SU-DHL-6 (cell line): ENCODE results near the gene PRDM12.
"Not testable (repeated sequence)": the region's sequence is repeated elsewhere in the genome, so short reads cannot be mapped to it uniquely, and the experiment has no call there.

ENCODE experiments used
- H2AFZ ChIP-seq: fragments of 200-600 bp; sonication (generic); 2 replicates; pipeline ENCODE4 v1.6.1; 2014; ENCODE audit warnings: low read depth, mild to moderate bottlenecking, moderate library complexity, mixed read lengths, antibody characterized with exemption, low read length; ENCODE audit not compliant: severe bottlenecking
- H3F3A ChIP-seq: fragments of 200-600 bp; shearing (Covaris generic); 2 replicates; pipeline ENCODE4 v1.6.0; 2016; ENCODE audit warnings: antibody characterized with exemption, mild to moderate bottlenecking; ENCODE audit not compliant: insufficient read depth
- H3K27ac ChIP-seq: fragments of 200-600 bp; sonication (generic); 2 replicates; pipeline ENCODE4 v1.5.1; 2016; ENCODE audit warnings: low read depth, mild to moderate bottlenecking, low read length, moderate library complexity, mixed read lengths
- H3K27me3 ChIP-seq: fragments of 200-600 bp; sonication (generic), shearing (Covaris generic); 2 replicates; pipeline ENCODE4 v1.6.0; 2014; ENCODE audit warnings: mild to moderate bottlenecking, low read length
- H3K36me3 ChIP-seq: fragments of 200-600 bp; sonication (generic); 2 replicates; pipeline ENCODE4 v1.6.1; 2014; ENCODE audit warnings: mild to moderate bottlenecking, low read length, mixed read lengths
- H3K4me2 ChIP-seq: fragments of 300-600, 200-600 bp; shearing (Covaris generic), sonication (generic); 2 replicates; pipeline ENCODE4 v1.6.0; 2014; ENCODE audit warnings: low read length, low read depth, mild to moderate bottlenecking; ENCODE audit not compliant: poor library complexity, severe bottlenecking
- H3K4me3 ChIP-seq: fragments of 200-600 bp; sonication (generic); 2 replicates; pipeline ENCODE4 v1.5.1; 2014; ENCODE audit warnings: antibody characterized with exemption, low read length, mild to moderate bottlenecking, mixed read lengths; ENCODE audit not compliant: insufficient read depth, poor library complexity, severe bottlenecking
- H3K79me2 ChIP-seq: fragments of 200-600 bp; sonication (generic); 2 replicates; pipeline ENCODE4 v1.6.1; 2014; ENCODE audit warnings: mild to moderate bottlenecking, low read length, moderate library complexity; ENCODE audit not compliant: insufficient read depth
- H3K9ac ChIP-seq: fragments of 200-600 bp; sonication (generic); 2 replicates; pipeline ENCODE4 v1.7.0; 2014; ENCODE audit warnings: mild to moderate bottlenecking, low read length
- H3K9me2 ChIP-seq: fragments of 200-600 bp; sonication (generic); replicated peaks from 2 replicates; pipeline ENCODE4 v1.6.1; 2014; ENCODE audit warnings: low read length; ENCODE audit not compliant: insufficient read depth
- H3K9me3 ChIP-seq: fragments of 200-600 bp; sonication (generic); 2 replicates; pipeline ENCODE4 v1.6.1; 2014; ENCODE audit warnings: low read length, mixed read lengths; ENCODE audit not compliant: insufficient read depth
- H4K20me1 ChIP-seq: fragments of 200-600 bp; sonication (generic); 2 replicates; pipeline ENCODE4 v1.6.1; 2014; ENCODE audit warnings: low read depth, mild to moderate bottlenecking, antibody characterized with exemption, low read length, moderate library complexity, mixed read lengths
- EZH2phosphoT487 ChIP-seq: fragments of 200-600 bp; sonication (generic), shearing (Covaris generic); conservative IDR thresholded peaks from 2 replicates; pipeline ENCODE4 v1.6.1; 2018; ENCODE audit warnings: mild to moderate bottlenecking, antibody characterized with exemption, low read length, moderate library complexity, mixed read lengths
- TF ChIP-seq, protein P1 (sequence below): fragments of 200-600 bp; sonication (generic); IDR thresholded peaks from one replicate; pipeline ENCODE4 v1.5.1; 2017; ENCODE audit warnings: antibody characterized with exemption, mild to moderate bottlenecking, low read length, moderate library complexity; ENCODE audit not compliant: insufficient read depth, poor library complexity, severe bottlenecking

PRDM12 gene

DNA sequence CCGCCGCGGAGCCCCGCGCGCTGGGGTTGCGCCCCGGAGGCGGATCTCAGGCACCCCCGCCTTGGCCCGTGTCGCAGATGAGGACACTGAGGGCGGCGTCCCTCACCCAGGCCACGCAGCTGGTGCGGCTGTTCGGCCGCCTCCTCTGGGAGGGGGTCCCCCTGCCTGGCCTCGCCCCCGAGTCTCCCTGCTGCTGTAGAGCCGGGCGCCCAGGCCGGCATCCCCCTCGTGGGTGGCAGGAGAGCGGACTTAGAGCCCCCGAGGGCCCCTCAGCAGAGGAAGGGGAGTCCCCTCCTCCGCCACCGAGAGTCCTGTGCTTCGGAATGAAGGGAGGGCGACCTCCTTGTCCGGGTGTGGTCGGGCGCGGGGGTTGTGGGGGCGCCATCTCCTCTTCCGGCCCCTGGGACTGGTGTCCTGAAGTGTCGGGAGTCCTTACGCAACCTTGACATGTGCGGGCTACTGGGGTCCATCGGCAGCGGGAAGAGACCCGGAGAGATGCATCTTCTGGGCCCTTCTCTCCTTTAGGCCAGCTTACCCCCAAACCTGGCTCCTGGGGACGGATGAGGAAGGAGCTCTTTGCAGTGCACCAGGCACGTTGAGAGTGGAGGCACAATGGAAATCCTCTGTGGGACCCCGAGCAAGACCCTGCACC, 17.5 kb downstream of the PRDM12 start:
- no peaks in the 10 kb centered on the region for H3K36me3 ChIP-seq
- no peaks in the 10 kb centered on the region for H3K79me2 ChIP-seq
- H3K9ac ChIP-seq = peak overlapping the region; percentile 72
- TF ChIP-seq EZH2phosphoT487 = no peak
- TF ChIP-seq, protein P1, sequence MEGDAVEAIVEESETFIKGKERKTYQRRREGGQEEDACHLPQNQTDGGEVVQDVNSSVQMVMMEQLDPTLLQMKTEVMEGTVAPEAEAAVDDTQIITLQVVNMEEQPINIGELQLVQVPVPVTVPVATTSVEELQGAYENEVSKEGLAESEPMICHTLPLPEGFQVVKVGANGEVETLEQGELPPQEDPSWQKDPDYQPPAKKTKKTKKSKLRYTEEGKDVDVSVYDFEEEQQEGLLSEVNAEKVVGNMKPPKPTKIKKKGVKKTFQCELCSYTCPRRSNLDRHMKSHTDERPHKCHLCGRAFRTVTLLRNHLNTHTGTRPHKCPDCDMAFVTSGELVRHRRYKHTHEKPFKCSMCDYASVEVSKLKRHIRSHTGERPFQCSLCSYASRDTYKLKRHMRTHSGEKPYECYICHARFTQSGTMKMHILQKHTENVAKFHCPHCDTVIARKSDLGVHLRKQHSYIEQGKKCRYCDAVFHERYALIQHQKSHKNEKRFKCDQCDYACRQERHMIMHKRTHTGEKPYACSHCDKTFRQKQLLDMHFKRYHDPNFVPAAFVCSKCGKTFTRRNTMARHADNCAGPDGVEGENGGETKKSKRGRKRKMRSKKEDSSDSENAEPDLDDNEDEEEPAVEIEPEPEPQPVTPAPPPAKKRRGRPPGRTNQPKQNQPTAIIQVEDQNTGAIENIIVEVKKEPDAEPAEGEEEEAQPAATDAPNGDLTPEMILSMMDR = no peak
- H3F3A ChIP-seq = no peaks in the 10 kb centered on the region; the same call in 1 of the 2 replicates
- no peaks in the 10 kb centered on the region for H3K9me3 ChIP-seq
- H4K20me1 ChIP-seq = no peaks in the 10 kb centered on the region
- H3K27ac ChIP-seq = no peak overlapping the region
- peak overlapping the region; percentile 90 for H3K4me2 ChIP-seq
- peak overlapping the region; percentile 68 for H3K4me3 ChIP-seq
- no peaks in the 10 kb centered on the region for H3K9me2 ChIP-seq
- H2AFZ ChIP-seq = peak overlapping the region; percentile 99
- H3K27me3 ChIP-seq = no peaks in the 10 kb centered on the region

DNA sequence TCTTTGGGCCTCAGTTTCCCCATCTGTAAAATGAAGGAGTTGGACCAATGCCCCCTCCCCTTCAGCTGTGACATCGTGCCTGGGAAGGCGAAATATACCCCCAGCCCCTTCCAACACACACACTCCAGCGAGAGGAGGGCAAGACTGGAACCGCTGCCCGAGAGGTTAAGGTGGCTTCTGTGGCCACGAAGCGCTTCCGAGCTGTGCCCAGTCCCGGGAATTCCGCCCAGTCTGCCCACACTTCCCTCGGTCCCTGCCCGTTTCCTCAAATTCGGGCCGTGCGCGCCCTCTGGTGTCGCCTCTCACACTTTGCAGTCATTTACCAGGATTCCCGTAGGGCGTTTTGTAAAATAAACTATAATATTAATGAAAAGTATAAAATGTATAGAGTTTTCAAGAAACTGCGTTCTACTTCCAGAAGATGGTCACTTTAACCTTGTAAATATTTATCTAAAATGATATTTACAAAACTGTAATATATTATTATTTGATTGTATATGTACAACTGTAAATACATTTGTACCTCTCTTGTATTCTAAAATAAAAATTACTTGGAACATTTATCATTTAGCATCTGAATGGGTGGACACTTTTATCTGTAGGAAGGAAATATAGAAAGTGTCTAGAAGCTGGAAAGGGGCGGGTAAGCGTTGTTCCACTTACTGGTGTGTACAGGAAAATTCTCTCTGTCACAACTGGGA, 18.2 kb downstream of the PRDM12 start:
- no peak for TF ChIP-seq EZH2phosphoT487
- TF ChIP-seq, protein P1 = peak; percentile 69
- Histone ChIP-seq H3K9me3 (no peaks in the 10 kb centered on the region), H4K20me1 (no peaks in the 10 kb centered on the region), H3K79me2 (no peaks in the 10 kb centered on the region), H3F3A (no peaks in the 10 kb centered on the region; the same call in 1 of the 2 replicates), H3K27me3 (no peaks in the 10 kb centered on the region), H3K27ac (no peak overlapping the region), H2AFZ (peak overlapping the region; percentile 99), H3K36me3 (no peaks in the 10 kb centered on the region), H3K9ac (peak overlapping the region; percentile 72; the same call in 1 of the 2 replicates), H3K9me2 (no peaks in the 10 kb centered on the region), H3K4me2 (peak overlapping the region; percentile 90), H3K4me3 (peak overlapping the region; percentile 68)

DNA sequence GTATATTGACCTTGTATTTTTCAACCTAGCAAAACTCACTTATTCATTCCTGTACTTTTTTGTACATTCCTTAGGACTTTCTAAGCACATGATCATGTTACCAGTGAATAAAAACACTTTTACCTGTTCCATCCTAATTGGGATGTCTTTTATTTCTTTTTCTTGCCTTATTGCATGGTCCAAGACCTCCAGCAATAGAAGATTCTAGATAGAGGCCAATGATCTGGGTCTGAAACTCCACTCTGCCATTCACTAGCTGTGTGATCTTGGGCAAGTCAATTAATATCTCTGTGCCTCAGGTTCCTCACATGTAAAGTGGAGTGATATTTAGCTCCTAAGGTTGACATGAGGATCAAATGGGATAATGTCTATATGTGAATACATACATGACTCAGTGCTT, 20.7 kb downstream of the PRDM12 start:
- Histone ChIP-seq H3K4me2 (no peak overlapping the region), H2AFZ (no peak overlapping the region), H3K36me3 (no peaks in the 10 kb centered on the region), H3K9me3 (no peaks in the 10 kb centered on the region), H3K79me2 (no peaks in the 10 kb centered on the region), H4K20me1 (no peaks in the 10 kb centered on the region), H3K9me2 (no peaks in the 10 kb centered on the region), H3K27ac (no peak overlapping the region), H3K27me3 (no peaks in the 10 kb centered on the region), H3K9ac (no peak overlapping the region), H3F3A (no peaks in the 10 kb centered on the region; the same call in 1 of the 2 replicates), H3K4me3 (no peak overlapping the region)
- no peak for TF ChIP-seq EZH2phosphoT487
- TF ChIP-seq, protein P1 = no peak

DNA sequence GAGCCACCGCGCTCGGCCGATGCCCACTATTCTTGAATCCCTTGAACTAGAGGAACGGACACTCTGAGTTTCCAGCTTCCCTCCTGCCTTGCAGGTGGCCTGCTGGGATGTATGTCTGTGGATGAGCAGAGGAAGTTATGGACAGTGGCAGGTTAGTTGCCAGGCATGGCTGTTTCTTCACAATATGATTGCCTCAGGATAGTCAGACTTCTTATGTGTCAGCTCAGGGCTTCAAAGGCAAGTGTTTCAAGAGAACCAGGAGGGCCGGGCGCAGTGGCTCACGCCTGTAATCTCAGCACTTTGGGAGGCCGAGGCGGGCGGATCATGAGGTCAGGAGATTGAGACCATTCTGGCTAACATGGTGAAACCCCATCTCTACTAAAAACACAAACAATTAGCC, 21.6 kb downstream of the PRDM12 start:
- not testable (repeated sequence) for H3K79me2 ChIP-seq, H3K4me2 ChIP-seq, H3K4me3 ChIP-seq, H2AFZ ChIP-seq, H3K36me3 ChIP-seq, H3K9me2 ChIP-seq, H3K9ac ChIP-seq, H3F3A ChIP-seq, H4K20me1 ChIP-seq, H3K9me3 ChIP-seq, H3K27me3 ChIP-seq, H3K27ac ChIP-seq
